T-helper 22 cell (primary cell): ENCODE data around the gene PPP1R3E.

Experiments
- DNase-seq: peaks from one replicate; pipeline ENCODE4 v3.0.0-alpha.2; 2020; ENCODE audit warnings: low read depth

The PPP1R3E gene

GRCh38 chr14:23322568-23323517 is 20.2 kb upstream of the PPP1R3E start:
- DNase-seq: no peak

- peak; percentile 12 for DNase-seq
Observed at GRCh38 chr14:23321572-23322547, 19.2 kb upstream of the PPP1R3E start.

- peak; percentile 98 for DNase-seq
Observed at GRCh38 chr14:23320584-23321571, 18.2 kb upstream of the PPP1R3E start, which contains the start of gene PABPN1. PABPN1 (plus strand) TSS chr14:23321457; CDS start chr14:23321470, 13 bp downstream.

GRCh38 chr14:23319746-23320583 is 17.3 kb upstream of the PPP1R3E start:
- DNase-seq: no peak

- DNase-seq: no peak
Observed at GRCh38 chr14:23316300-23316699, 13.6 kb upstream of the PPP1R3E start.

GRCh38 chr14:23310546-23310945 is 7.9 kb upstream of the PPP1R3E start:
- no peak for DNase-seq

- DNase-seq: no peak
Observed at GRCh38 chr14:23308721-23309445, 6.2 kb upstream of the PPP1R3E start.

GRCh38 chr14:23307687-23308644 is 5.3 kb upstream of the PPP1R3E start:
- DNase-seq: no peak

GRCh38 chr14:23307146-23307530 is 4.5 kb upstream of the PPP1R3E start:
- no peak for DNase-seq

GRCh38 chr14:23306412-23307145 is 3.9 kb upstream of the PPP1R3E start, which contains the start of gene BCL2L2:
BCL2L2 (plus strand) TSS chr14:23306833; CDS start chr14:23307768, 935 bp downstream.
- DNase-seq: no peak

- no peak for DNase-seq
Observed at GRCh38 chr14:23301969-23302289, 730 bp downstream of the PPP1R3E start.

- peak; percentile 92 for DNase-seq
Observed at GRCh38 chr14:23301288-23301968, 1.2 kb downstream of the PPP1R3E start.

- DNase-seq: no peak
Observed at GRCh38 chr14:23300687-23301223, 1.9 kb downstream of the PPP1R3E start.

- DNase-seq: no peak
Observed at GRCh38 chr14:23299986-23300686, 2.5 kb downstream of the PPP1R3E start.

- no peak for DNase-seq
Observed at GRCh38 chr14:23299211-23299957, 3.3 kb downstream of the PPP1R3E start.
